ENCODE results near the gene DNAH17.

The DNAH17 gene

GRCh38 chr17:78493853-78494695 lies 83.1 kb downstream of the DNAH17 start:
- no peak for DNase-seq

DNA sequence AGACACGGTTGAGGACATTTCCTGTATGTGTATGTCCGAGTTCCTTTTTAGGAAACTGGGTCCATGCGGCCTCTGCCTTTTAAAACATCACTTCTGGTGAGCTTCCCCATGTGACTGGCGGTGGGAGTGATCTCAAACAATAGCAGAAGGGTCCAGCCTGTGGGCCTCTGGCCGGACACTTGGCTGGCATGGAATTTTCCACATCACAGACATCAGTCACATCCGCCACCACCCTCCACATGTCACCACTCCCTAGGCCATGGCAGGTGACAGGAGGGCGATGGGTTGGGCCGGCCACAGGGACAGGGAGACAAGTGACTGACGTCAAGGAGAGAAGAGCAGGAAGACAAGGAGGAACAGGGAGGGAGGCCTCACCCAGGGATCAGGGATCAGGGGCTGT lies 83.7 kb downstream of the DNAH17 start:
- no peak for DNase-seq

- DNase-seq = no peak
Observed at GRCh38 chr17:78492116-78492799, 84.9 kb downstream of the DNAH17 start.

DNA sequence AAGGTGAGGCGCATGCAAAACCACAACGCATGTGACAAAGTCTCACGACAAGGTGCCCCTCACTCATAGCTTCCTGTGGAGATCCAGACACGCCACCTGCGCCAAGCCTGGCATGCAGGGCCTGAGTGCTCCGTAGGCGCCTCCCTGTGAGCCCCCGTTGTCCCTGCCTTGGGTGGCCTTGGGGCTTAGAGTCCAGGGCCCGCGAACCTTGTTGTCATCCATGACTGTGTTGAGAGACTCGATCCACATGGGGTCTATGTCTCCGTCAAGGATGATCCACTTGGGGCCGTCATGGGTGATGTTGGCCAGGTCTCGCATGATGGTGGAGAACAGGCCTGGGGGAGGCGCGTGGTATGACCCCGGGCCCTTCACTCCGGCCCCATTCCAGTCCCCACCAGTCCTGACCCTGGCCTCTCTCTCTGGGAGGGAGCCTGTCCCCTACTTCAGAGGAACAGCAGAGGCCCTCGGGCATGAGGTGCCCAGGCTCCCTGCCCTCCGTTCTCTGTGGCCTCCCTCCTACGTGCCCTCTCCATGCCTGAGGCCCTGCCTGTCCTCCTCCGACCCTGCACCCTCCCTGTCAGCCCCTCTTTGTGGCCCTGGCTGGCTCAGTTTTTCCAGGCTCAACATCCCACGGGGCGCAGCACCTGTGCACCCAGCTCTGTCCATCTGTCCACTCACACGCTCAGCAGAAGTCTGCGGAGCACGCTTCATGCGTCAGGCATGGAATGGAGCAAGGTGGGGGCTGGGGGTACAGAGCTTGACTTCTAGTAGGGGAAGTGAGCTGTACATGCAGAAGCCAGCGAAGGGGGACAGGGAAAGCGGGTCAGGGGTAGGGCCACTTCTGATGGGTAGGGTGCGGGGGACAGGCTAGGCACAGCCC lies 85.7 kb downstream of the DNAH17 start:
- no peak for DNase-seq

GRCh38 chr17:78490673-78491072 lies 86.5 kb downstream of the DNAH17 start:
- no peak for DNase-seq

GRCh38 chr17:78490156-78490555 lies 87.0 kb downstream of the DNAH17 start:
- no peak for DNase-seq

DNA sequence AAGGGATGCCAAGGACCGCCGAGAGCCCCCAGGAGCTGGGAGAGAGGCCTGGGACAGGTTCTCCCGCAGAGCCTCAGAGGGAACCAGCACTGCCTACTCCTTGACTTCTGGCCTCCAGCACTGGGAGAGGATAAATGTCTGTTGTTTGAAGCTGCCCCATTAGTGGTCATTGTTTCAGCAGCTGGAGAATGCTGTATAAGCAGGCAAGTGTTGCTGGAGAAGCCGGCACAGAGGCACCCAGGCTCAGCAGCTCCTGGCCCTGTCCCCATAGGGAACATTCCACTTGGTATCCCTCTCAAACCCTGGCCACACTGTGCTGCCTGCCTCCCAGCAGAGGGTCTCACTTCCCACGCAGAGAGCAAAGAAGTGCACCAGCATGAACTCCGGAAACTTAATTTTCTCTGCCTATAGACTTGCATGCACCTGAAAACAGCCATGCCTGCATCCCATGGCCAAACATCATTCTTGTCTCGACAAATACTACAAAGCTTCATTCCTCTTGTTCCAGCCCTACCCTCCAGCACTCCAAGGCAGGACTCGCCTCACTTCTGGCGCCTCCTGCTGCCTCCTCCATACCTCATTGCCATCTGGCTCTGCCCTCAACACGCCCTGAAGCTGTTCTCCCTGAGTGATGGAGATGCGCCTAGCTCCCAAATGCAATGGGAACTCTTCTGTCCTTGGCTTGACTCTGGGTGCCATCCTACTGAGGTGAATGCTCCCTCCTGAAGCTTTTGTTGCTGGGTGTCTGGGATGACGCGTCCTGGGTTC lies 88.1 kb downstream of the DNAH17 start:
- no peak for DNase-seq

DNA sequence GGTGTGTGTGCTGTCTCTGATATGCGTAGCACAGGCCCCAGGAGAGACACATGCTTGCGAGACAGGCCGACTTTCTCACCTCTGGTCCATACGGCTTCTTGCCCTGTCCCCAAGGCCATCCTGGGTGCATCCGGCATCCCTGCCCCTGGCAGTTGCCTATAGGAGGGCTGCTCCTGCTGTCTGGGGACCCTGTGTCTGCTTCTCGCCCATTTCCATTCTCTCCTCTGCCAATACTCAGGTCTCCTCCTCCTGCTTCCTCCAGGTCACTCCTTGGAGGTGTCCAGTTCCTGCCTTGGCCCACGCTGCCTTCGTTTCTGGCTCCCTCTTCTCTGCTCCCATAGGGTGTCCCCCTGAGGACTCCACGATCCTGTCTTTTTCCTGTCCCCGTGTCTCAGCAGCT lies 89.0 kb downstream of the DNAH17 start:
- no peak for DNase-seq

GRCh38 chr17:78486946-78487680 lies 90.1 kb downstream of the DNAH17 start:
- no peak for DNase-seq

- DNase-seq = no peak
Observed at GRCh38 chr17:78486228-78486802, 90.9 kb downstream of the DNAH17 start.

DNA sequence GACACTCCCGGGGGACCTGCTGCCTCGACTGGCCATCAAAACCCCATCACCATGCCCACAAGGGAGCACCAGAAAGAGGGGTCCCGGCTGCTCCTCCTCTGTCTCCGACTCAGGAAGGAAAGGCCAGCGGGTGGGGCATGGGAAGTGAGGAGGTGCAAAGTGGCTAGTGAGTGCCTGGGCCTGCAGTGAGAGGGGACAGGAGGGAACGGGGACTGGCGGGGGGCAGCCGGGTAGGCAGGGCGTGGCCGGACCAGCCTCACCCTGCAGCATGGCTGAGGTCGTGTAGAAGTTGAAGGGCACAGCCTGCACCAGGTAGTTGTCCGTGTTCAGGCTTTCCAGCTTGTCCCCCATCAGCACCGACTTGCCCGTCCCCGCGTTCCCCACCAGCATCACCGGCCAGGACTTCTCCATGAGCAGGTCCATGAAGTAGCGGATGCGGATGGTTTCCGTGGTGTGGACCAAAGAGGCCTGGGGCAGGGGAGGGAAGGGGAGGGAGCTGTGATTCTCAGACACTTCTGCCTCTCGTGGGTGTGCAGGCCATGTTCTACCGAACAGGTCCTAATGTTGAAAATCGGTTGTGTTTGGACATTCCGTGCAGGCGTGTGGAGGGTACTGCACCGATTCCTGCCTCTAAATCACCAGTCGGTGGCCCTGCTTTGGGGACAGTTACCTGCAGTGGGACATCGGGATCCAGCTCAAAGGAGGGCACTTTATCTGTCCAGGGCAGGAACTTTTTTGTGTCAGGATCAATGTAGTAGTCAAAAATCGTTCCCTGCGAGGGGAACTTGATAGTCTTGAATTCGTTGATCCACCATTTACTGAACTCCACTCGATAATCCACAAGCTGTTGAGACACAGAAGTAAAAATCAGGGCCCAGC lies 91.7 kb downstream of the DNAH17 start:
- DNase-seq = no peak

- DNase-seq = peak; percentile 19
Observed at GRCh38 chr17:78484271-78485246, 92.6 kb downstream of the DNAH17 start.

GRCh38 chr17:78479369-78479768 lies 97.8 kb downstream of the DNAH17 start:
- no peak for DNase-seq

GRCh38 chr17:78478757-78479297 lies 98.4 kb downstream of the DNAH17 start:
- no peak for DNase-seq

- no peak for DNase-seq
Observed at GRCh38 chr17:78477913-78478756, 99.1 kb downstream of the DNAH17 start.

GRCh38 chr17:78476973-78477372 lies 100.2 kb downstream of the DNAH17 start:
- DNase-seq = no peak

GRCh38 chr17:78476149-78476548 lies 101.0 kb downstream of the DNAH17 start:
- no peak for DNase-seq

- DNase-seq = no peak
Observed at GRCh38 chr17:78475211-78475610, 102.0 kb downstream of the DNAH17 start.
